DMS53 treated with DMSO at 0.1 percent for 48 hours (cell line): Measurements from ENCODE around the gene MBTD1.
"Not testable (repeated sequence)": the region's sequence is repeated elsewhere in the genome, so short reads cannot be mapped to it uniquely, and the experiment has no call there.

ENCODE experiments used
- DNase-seq: peaks from one replicate; lab custom pipeline; 2025; ENCODE audit not compliant: unreplicated experiment; lab: John Stamatoyannopoulos, UW

MBTD1 gene

GRCh38 chr17:51259564-51260236 is at the start of gene MBTD1:
MBTD1 (minus strand) TSS chr17:51260049; CDS start chr17:51225161, 34,888 bp downstream.
- DNase-seq: peak; percentile 96

- DNase-seq: no peak
Measured at GRCh38 chr17:51305182-51305581, 45.3 kb upstream of the MBTD1 start.

- DNase-seq: no peak
Measured at GRCh38 chr17:51299859-51300258, 40.0 kb upstream of the MBTD1 start.

DNA sequence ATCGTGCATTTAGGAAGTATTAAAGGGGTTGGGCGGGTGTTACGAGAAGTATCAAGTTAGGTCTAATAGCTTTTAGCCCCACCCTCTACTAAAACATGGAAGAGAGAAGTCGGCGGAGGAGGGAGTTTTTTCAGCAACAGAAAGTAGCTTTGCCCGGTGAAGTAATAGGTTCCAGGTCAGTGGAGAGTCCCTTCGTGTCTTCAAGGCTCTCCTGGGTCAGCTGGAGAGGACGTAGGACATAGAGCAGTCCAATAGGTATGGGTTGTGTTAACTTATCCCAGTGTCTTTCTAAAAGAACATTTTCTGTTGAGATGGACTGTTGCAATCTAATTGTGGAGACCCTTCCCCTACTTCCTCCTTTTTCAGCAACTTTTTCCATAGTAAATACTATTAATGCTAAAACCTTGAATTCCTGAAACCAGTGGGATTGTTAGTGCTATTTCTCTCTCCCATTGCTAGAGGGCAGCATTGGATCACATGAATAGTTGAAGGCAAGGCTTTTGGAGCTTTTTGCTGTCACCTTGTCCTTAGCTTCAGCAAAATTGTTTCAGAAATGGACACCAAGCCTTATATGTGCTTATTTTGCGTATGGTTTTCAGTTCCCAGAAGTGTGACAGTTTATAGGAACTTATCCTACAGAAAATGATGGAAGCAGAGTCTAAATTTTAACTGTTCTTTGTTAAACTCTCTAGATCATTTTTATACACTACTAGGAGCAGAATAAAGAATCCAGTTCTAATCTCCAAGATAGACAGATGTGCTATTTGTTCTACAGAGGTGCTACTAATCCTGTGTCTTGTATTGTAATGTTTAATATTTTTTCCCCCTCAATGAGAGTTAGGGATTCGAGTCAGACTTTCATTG is 38.9 kb upstream of the MBTD1 start:
- DNase-seq: peak; percentile 51

GRCh38 chr17:51294338-51294737 is 34.5 kb upstream of the MBTD1 start:
- not testable (repeated sequence) for DNase-seq

DNA sequence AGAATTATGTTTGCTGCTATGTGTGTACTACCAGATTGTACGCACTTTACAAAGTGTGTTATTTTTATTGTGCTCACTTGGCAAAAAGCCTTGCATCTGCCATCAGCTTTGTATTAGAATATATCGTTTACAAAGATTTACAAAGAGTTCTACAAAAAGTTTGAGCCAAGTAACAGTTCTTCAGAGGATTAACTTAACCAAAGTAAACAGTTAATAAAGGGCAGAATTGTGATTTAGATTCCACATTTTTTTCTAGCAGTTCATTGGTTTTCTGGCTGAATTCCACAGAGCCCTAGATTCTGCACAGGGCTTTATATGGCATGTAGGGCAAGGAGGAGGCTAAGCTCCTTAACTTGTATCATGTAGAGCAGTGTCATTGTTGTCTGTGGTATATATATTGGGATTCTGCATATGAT is 29.9 kb upstream of the MBTD1 start:
- no peak for DNase-seq

DNA sequence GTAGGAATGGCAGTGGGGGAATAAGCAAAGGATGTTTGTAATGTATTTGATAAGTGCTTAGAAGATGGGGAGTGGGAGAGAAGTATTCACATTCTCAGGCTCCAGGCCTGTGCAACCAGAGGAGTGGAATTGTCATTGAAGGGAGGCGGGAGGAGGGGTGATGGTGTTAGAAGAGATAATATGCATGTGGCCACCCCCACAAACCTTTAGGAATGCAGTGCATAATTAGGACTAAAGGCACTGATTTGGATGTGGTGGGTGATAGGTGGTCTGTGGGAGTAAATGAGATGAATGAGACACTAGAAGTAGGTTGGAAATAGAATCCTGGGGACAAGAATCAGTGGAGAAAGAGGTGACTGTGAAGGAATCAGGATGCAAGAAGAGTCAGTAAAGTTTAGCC is 27.6 kb upstream of the MBTD1 start:
- no peak for DNase-seq

DNA sequence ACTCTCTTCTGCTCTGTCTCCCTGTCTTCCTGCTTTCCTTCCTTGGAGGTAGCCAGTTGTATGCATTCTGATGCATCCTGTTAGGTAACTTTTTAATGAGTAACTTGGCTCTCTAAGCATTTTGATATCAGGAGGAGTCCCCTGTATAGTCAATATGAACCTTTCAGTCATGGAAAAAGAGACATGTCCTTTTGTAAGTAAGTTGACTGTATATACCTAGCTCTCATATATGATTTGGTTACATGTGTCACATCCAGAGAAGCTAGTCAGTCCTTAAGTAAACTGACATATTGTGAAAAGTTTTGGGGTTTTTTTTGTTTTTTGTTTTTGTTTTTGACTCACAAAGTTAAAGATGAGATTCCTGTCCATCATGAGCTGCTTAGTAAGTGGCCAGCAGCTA is 19.3 kb upstream of the MBTD1 start:
- no peak for DNase-seq

DNA sequence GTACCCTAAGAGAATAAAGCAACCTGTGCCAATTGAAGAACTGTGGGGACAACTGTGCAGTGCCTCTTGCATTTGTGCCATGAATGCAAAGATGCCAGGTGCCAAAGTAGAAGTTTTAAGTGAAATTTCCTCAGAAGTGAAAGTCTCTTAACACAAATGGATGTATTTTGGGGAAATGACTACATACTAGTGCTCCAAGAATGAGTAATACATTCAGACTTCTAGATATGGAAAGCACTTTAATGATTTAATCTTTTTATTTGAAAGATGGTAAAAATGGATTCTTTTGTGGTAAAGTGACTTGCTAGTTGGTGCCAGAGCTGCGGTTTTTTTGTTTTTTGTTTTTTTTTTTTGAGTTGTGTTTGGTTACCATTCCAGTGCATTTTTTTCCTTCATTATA is 15.5 kb upstream of the MBTD1 start:
- no peak for DNase-seq

DNA sequence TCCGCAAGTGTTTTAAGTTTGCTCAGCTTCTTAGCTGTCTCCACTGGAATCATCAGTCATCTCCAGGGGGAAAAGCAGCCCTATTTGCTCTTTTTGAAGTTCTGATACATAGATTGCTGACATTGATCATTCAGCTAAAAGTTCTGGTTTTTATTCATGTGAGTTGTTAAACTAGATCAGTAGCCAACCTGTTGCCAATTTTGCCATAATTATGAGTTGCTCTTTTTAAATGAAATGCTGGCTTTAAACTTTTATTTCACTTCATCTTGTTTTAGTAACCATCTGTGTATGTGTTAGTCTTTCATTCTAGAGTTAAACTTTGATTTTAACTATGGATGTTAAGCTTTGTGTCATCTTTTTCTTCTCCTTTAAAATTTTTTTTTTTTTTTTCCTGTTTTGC is 13.0 kb upstream of the MBTD1 start:
- DNase-seq: no peak

DNA sequence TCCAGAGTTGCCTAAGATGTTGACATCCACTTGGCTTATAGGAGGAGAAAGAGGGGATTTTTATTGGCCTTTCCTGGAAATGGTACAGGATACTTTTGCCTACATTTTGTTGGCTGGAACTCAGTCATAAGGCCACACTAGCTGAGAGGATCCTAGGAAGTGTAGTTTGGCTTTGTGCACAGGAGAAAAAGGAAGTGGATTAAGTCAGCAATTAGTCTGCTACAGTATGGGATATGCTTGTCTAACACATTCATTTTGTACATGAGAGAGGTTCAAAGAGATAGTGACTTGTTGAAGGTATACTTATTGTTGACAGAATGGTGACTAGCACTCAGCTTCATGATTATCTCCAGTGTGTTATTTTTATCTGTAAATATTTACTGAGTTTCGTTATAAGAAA is 10.8 kb upstream of the MBTD1 start:
- DNase-seq: no peak

- DNase-seq: no peak
Measured at GRCh38 chr17:51269991-51270390, 10.1 kb upstream of the MBTD1 start.

- DNase-seq: not testable (repeated sequence)
Measured at GRCh38 chr17:51264466-51264865, 4.6 kb upstream of the MBTD1 start.

- no peak for DNase-seq
Measured at GRCh38 chr17:51263006-51263405, 3.2 kb upstream of the MBTD1 start.

GRCh38 chr17:51261024-51261963 is 1.4 kb upstream of the MBTD1 start:
- DNase-seq: no peak

- DNase-seq: peak; percentile 96
Measured at GRCh38 chr17:51260237-51261023, 581 bp upstream of the MBTD1 start, which contains the start of gene UTP18. UTP18 (plus strand) TSS chr17:51260546; CDS start chr17:51260585, 39 bp downstream.

DNA sequence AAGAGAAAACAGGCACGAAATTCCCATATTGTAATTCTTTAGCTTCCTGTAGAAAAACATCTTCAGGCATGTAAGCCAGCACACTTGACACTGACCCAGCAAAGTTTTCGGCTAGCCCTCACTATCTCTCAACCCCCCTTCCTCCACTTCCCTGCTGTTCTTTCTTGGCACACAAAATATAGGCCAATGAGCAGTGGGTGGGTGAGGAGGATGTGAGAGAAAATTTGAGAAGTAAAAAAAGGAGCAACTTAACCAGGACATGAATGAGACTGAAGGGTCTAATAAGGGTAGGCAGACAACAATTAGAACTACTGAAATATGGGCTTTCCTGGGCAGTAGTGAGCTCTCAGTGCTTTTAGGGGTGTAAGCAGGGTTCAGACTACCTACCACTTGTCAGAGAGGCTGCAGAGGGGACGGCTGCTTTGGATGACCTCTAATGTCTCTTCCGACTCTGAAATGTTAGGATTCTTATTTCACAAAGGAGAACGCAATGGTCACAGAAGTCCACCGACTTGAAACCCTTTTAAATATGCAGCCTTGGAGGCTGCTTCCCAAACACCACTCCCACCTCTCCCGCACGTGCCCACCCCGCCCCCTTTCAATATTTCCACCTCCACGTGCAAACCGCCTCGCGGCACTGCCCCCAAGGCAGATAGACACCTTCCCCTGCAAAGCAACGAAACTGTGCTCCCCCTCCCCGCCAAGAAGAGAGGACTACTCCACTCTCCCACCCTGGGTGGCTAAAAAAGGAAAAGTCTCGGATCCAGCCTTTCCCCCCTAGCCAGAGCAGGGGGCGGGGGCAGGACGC is 889 bp downstream of the MBTD1 start:
- no peak for DNase-seq

- no peak for DNase-seq
Measured at GRCh38 chr17:51257150-51258081, 2.4 kb downstream of the MBTD1 start.
